Renal cortex interstitium (tissue), 11 donors: ENCODE measurements around the gene NAT14. TPM values are rescaled to one million over a fixed set of nuclear protein-coding genes. Genes with fewer than 3 reads are reported as not detected.
"Not testable (repeated sequence)": the region's sequence is repeated elsewhere in the genome, so short reads cannot be mapped to it uniquely, and the experiment has no call there.

ENCODE experiments used
- DNase-seq, 11 donors: peaks; one replicate each; pipeline ENCODE4 v3.0.0-alpha.2; 2013; ENCODE audit warnings: low read depth in 9 of 11, low spot score in 4 of 11; ENCODE audit errors: extremely low read depth in 1 of 11
- polyA plus RNA-seq, 3 donors: library from polyadenylated mRNA; unstranded; fragments of 120-200 nt; gene quantifications; one replicate each; pipeline ENCODE4 v1.2.1, GENCODE V29; 2013; ENCODE audit not compliant: insufficient read length in 3 of 3

NAT14 gene
- polyA plus RNA-seq, 3 donors: 43.2 to 55.9 (median 52.6) TPM

DNA sequence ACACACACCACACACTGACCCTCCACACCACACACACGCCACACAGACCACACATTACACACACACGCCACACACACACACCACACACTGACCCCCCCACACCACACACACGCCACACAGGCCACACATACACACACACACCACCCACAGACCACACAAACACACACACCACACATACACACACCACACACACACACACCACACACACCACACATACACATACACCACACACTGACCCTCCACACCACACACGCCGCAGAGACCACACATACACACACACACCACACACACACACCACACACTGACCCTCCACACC, 36.9 kb upstream of the NAT14 start:
- DNase-seq: not testable (repeated sequence)

DNA sequence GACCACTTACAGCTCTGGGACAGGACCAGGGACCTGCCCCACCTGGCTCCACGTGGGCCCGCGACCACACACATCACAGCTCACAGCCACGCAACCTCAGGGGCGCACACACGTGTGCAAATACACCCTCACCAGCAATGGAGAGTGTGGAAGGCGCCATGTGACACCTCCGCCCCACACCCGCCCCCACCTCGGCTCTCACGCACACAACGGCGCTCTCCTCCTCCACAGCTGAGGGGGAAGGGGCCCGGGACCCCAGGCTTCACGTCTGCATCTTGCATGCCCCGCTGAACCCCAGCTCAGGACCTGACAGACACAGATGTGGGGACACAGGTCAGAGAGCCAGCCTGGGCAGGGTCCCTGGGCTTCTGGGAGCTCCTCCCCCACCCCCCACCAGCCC, 35.5 kb upstream of the NAT14 start:
- no peak for DNase-seq

DNA sequence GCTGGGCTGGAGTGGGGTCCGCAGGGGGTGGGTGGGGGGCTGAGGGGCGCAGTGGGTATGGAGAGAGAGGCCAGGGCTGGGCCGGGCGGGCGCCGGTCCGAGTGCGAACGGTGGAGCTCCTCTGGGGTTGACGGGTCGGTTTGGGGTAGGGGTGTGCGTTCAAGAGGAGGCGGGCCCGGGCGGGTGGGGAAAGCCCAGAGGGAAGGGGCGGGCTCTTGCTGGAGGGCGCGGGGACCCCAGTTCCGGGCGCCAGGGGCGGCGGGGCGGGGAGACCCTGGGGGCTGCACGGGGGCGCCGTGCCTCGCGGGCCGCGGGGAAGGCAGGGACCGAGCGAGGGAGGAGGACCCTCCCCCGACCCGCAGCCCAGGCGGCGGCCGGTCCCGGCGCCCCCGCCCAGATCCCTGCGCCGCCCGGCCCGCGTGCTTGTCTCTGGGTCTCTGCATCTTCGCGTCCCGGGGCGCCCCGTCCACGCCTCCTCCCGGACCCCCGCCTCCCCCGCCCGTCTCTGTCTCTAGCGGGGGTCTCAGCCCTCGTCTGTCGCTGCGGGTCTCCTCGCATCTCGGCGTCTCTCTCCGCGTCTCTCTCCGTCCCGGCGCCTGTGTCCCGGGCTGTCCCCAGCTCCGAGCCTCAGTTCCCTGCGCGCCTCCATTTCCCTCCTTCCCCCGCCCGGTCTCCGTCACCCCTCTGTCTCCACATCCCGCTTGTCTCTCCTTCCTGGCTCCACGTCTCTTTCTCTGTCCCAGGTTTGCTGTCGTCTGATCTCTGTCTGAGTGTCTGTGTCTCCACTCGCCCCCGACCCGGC, 33.6 kb upstream of the NAT14 start:
- DNase-seq: no peak

DNA sequence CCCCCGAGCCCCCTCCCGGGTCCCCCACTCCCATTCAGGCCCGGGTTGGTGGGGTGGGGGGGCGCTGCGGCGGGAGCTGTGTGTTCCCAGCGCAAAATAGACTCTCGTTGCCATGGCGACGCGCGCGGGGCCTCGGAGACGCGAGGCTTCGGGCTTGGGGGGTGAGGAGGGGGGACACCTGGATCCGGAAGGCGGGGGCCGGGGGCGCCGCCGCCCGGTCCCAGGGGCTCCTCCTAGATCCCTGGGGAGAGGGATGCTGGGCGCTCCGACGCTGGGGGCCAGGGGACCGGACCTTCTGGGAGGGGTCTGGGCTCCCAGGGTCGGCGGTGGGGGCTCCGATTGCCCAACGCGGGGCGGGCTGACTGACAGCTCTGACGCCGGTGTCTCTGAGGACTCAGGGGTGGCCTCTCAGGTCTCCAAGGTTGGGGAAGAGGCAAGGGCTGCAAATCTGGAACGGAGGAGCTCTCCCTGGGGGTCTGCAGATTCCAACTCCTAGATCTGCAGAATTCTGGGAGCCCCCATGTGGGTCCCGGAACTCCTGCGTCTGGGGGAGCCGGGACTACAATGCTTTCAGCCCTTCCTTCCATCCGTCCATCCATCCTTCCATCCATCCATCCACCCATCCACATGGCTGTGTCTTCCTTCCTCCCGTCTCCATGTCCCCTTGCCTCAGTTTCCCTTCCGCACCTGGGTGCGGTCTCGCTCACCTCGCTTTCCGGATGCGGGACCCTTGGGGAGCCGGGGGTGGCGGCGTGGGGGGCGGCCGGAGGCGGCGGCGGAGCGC, 32.8 kb upstream of the NAT14 start:
- no peak for DNase-seq

DNA sequence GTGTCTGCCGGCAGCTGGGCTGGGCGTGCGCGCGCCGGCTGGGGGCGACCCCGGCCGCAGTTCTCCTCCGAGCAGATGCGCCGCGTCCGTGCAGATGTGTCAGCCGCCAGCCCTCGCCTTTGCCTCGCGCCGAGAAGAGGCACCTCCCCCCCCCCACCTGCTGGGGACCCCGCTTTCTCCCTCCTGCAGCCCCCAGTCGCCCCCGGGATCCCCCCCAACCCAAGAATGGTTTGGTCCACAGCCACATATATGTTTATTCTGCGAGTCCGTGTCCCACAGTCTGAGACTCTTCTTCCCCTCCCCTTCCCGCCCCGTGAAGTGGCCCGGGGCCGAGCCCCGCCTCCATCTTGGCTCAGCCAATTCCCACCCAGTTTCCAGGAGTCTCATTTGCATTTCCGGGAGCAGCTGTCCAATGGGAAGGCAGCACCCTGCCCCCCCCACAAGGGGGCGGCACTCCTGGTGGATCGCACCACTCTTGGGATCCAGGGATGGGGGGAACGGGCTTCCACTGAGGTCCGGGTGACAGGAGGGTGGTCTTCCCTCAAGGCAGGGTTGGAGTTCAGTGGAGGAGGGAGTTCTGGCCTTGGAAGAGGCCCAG, 32.1 kb upstream of the NAT14 start:
- DNase-seq: peak in 9 of 11 donors; percentile 67 to 89 (median 82)

DNA sequence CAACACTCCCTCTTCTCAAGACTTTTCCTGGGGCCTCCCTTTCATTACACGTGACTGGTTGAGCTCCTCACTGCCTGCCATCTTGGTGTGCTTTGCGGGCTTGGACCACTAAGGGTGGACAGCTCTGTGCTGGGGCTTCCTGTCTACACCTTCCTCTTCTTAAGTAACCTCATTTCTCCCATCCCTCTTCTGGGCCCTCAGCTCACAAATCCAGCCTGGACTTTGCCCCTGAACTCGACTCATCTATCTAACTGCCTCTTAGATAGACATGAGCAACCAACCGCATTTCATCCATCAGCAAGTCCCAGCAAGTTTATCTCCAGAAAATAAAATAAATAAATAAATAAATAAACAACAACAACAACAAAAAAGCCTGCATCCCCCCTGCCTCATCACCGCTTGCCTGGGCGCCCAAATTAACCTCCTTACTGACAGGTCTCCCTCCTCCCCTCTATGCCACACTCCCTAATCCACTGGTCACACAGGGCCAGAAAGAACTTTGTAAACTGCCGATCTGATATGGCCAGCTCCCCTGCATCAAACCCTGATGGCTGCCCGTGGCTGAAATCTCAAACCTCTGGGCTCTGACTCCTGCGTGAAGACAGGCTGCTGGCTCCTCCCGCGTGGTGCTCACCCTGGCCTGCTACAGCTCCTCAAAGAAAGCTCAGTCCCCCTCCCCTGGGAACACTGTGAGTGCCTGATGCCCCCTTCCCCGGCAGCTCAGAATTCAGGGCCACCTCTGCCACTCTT, 31.3 kb upstream of the NAT14 start:
- no peak for DNase-seq

DNA sequence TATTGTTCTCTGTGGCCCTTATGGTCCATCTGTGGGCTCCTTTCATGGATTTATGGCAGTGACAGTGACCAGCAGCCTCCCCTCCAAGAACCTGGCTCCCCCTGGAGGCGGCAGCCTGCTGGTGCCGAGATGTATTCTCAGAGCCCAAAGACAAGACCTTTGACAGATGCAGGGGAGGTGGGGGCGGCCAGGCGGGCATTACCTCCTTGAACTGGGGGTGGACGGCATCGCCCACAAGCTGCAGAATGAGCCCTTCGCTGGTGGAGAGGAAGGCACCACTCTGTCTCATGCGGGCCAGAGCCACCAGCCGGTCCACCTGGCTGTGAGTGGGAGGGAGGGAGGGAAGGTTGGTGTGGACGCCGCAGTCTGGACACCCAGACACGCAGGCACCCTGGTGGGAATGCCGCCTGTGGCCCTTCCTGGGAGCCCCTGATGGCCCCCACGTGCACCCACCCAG, 30.2 kb upstream of the NAT14 start:
- DNase-seq: no peak

DNA sequence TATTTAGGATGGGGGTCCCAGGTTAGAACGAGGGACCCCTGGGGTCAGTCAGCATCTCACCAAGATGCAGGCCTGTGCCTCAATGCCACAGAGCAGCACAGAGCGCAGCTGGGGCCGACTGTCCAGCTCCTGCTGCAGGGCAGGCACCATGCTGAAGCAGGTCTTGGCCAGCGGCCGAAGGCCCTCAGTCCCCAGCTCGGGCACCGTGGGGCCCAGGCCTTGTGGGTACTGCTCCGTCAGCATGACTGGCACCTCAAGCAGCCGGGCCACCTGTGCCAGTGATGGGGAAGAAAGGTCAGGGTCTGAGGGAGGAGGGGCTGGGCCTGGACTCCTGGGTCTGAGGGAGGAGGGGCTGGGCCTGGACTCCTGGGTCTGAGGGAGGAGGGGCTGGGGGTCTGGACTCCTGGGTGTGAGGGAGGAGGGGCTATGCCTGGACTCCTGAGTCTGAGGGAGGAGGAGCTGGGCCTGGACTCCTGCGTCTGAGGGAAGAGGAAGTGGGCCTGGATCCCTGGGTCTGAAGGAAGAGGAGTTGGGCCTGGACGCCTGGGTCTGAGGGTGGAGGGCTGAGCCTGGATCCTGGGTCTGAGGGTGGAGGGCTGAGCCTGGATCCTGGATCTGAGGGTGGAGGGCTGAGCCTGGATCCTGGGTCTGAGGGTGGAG, 29.3 kb upstream of the NAT14 start:
- no peak for DNase-seq

DNA sequence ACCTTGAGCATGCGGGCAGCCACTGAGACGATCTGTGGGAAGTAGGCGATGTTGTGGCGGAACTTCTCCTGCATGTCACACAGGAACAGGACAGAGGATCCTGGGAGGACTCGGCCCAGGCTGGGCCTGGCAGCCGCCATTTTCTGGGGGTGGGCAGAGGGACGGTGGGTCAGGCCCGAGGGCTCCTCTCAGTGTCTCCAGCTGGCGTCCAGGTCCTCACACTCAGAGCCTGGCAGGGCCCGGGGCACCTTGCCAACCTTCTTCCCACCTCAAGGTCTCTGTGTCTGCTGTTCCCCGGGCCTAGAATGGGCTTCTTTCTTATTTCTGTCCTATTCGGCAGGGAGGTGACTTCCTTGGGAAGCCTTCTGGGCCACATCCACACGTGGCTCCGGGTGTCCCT, 28.6 kb upstream of the NAT14 start:
- no peak for DNase-seq

DNA sequence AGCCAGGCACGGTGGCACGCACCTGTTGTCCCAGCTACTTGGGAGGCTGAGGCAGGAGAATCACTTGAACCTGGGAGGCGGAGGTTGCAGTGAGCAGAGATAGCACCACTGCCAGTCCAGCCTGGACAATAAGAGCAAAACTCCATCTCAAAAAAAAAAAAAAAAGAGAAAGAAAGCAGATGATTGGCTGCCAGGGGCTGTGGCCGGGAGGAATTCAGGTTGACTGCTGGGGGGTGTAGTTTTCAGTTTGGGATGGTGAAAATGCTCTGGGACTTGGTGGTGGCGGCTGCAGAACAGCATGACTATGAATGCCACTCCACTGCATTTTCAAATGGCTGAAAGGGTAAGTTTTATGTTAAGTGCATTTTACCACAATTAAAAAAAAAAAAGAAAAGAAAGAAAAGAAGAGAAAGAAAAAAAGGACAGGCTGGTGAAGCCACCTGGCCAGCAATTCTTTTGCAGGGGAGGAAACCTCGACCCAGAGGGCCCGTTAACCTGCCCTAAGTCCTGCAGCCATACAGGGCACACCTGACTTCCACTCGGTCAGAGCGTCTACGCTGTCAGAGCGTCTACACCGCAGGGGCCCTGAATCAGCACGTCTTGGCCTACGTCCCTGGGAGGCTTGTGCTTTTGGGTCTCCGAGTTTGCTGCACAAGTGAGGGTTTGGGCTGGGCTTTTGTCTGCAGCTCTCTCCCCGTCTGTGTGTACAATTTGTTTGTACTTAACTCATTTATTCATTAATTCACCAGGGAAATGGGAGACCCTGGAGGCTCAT, 27.1 kb upstream of the NAT14 start:
- DNase-seq: no peak

DNA sequence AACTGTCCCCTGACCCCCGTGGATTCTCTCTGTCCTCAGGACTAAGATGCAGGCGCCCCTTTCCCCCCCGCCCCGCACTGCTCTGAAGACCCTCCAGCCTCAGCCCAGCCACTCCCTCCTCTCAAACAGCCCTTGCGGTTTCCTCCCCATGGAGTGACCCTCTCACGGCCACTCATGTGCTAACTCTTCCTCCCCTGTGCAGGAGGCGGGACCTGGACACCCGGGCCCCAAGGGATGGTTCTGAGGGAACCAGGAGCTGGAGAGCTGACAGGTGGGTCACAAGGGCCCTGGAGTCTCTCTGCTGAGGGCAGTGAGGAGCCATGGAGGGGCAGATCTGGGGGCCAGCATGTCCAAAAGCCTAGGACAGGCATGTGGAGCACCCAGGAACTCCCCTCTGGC, 25.4 kb upstream of the NAT14 start:
- DNase-seq: no peak

DNA sequence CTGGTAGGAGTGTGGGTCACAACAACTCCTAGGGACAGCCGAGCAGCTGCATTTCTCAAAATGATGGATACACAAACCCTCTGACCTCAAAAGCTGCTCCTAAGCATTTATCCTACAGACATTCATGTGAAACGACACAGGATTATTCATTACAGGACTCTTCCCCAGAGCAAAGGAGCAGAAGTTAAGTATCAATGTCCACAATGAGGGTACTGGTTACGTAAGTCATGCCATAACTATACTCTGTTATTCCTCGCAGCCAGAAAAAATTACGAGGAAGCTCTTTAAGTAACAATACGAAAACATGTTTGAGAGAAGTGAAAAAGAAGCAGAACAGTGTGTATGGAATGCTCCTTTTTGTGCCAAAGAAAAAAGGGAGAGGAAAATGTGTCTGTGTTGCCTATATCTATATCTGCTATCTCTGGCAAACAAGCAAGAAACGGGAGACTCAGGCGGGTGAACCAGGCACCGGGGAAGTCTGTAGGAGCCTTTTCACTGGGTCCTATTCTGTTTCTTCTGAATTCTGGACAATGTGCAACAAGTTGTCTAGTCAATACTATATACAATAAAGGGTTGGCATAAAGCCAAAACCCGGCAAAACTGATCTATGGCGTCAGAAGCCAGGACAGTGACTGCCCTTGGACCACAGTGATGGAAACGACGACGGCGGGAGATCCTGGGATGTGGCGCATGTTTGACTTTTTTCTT, 24.9 kb upstream of the NAT14 start:
- no peak for DNase-seq

DNA sequence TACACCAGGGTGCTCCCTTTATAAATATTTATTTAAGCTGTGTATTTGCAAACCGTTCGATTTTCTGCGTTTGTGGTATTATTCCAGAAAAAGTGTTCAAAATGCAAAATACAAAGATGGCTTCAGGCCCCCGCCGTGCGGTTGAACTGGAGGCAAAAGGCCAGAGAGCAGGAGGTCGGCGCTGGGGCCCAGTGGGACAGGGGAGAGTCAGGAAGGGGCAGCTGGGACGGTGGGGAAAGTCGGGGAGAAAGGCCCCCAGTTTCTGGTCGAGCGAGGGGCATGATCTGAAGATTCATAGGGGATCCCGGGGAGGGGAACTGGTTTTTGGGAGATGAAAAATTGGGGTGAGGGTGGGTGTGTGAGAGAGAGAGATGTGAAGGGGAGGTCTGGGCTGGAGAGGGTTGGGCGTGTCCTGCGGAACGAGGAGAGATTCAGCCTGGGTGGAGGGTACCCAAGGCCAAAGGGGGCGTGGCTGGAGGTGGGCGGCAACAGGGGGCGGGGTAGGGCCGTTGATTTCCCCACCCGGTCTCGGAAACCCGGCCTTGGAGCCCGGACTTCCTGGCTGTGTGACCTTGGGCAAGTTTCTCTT, 24.2 kb upstream of the NAT14 start:
- DNase-seq: peak in 1 of 11 donors; percentile 67

DNA sequence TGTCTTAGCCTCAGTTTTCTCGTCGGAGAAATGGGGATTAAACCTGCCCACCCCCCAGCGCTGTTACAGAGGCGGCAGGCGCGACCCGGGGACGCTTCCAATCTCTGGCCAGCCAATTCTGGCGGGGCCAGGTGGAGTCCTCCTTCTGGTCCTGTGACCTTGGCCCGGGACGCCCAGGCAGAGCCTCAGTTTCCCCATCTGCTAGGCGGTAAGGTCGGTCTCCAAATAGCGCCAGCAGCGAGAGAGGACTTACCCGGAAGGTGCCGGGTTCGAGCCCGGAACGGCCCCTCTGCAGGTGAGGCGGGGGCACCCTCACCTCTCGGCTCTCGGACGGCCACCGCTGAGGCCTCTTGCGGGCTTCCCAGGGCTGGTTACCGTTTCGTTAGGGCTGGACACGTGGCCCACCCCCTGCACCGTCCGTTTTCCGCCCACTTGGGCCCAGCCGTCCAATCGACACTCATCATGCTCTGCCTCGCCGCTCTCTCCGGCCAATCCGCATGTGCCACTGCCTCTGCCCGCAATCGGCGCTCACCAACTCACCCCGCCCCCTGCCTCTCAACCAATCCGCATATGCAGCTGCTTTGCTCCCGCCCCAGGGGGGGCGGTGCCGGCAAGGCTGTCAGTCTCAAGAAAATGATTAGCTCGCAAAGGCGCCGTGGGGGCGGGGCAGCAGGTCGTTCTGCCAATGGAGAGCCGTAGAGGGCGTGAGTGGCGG, 23.6 kb upstream of the NAT14 start, which contains the start of gene ISOC2:
ISOC2 (minus strand) TSS at position 384 of the 715 bp plus-strand sequence. CDS start 5,156 bp downstream, outside the sequence.
- DNase-seq: peak; percentile 97 to 100 (median 99)

DNA sequence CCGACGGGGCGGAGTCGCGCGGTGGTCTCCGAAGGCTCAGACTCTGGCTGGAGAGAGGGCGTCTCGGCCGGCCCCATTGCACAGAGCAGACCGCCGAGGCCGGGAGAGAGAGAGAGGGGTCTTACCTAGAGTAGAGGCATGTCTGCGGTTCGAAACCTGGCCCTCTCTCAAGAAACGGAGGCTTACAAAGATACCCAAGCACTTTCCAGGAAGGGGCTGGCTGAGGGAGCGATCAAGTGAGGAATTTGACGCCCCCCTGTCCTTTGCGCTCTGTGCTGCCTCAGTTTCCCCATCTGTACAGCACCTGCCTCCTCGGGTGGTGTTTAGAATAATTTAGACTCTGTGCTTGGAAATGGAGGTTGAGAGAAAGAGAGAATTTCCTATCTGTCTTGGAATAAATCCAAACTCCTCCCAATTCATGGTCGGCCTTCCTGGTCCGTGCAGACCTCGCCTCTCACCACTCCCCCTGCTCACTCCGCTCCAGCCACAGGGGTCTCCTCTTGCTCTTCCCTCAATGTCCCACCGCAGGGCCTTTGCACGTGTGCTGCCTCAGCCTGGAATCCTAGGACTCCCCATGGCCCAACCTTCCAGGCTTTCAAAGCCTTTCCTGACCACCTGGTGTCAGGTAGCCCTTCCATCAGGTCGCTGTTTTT, 22.9 kb upstream of the NAT14 start:
- no peak for DNase-seq

DNA sequence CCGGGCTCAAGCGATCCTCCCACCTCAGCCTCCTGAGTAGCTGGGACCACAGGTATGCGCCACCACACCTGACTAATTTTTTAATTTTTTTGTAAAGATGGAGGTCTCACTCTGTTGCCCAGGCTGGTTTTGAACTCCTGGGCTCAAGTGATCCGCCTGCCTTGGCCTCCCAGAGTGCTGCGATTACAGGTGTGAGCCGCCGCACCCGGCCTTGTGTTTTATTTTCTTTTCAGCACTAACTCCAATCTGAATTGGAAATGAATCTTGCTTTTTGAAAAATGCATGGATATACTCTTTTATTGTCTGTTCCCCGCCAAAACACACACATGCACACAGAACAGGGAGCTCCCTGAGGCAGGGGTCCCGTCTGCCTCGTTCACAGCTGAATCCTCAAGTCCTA, 22.3 kb upstream of the NAT14 start:
- DNase-seq: no peak
